Lung (tissue), 12 donors: ENCODE results near the gene SVIL. TPM values are rescaled to one million over a fixed set of nuclear protein-coding genes. Genes with fewer than 3 reads are reported as not detected.
"Not testable (repeated sequence)": the region's sequence is repeated elsewhere in the genome, so short reads cannot be mapped to it uniquely, and the experiment has no call there.

Experiments
- ATAC-seq: fragments of 200-7000 bp; cut with Tn5 transposase; one replicate; pipeline ENCODE4 v1.9.1; 2020; ENCODE audit warnings: moderate number of reproducible peaks; ENCODE audit not compliant: insufficient read depth, low FRiP score
- DNase-seq, 3 donors: peaks; one replicate each; pipeline ENCODE4 v3.0.0-alpha.2; 2013 to 2017
- H3K27ac ChIP-seq, 2 donors: one replicate each; pipeline ENCODE4 v1.5.1; 2013; ENCODE audit warnings: mild to moderate bottlenecking in 2 of 2, moderate library complexity in 2 of 2, control low read depth in 1 of 2, inconsistent platforms in 1 of 2, low read depth in 1 of 2, low read length in 1 of 2
- H3K27me3 ChIP-seq, 3 donors: one replicate each; pipeline ENCODE4 v1.5.1; 2013; ENCODE audit warnings: low read length in 2 of 3; ENCODE audit not compliant: control insufficient read depth in 3 of 3, insufficient read depth in 3 of 3
- H3K36me3 ChIP-seq, 4 donors: one replicate each; pipeline ENCODE4 v1.5.1; 2013; ENCODE audit warnings: low read length in 4 of 4, mild to moderate bottlenecking in 1 of 4, moderate library complexity in 1 of 4; ENCODE audit not compliant: control insufficient read depth in 4 of 4, insufficient read depth in 4 of 4
- H3K4me1 ChIP-seq, 5 donors: one replicate each; pipeline ENCODE4 v1.5.1; 2013; ENCODE audit warnings: low read length in 5 of 5, mild to moderate bottlenecking in 2 of 5, moderate library complexity in 1 of 5; ENCODE audit not compliant: control insufficient read depth in 5 of 5, insufficient read depth in 5 of 5
- H3K4me3 ChIP-seq: one replicate; pipeline ENCODE4 v1.5.1; 2013; ENCODE audit warnings: mild to moderate bottlenecking, control low read depth, moderate library complexity
- H3K9ac ChIP-seq, 2 donors: one replicate each; pipeline ENCODE4 v1.5.1; 2013; ENCODE audit warnings: low read length in 2 of 2, control low read depth in 1 of 2; ENCODE audit not compliant: insufficient read depth in 1 of 2
- H3K9me3 ChIP-seq, 4 donors: one replicate each; pipeline ENCODE4 v1.5.1; 2013; ENCODE audit warnings: low read length in 3 of 4, mild to moderate bottlenecking in 1 of 4, moderate library complexity in 1 of 4; ENCODE audit not compliant: control insufficient read depth in 4 of 4, insufficient read depth in 3 of 4
- CTCF ChIP-seq: IDR thresholded peaks from 2 replicates; pipeline ENCODE4 v1.5.1; 2012; ENCODE audit warnings: mild to moderate bottlenecking; ENCODE audit errors: control extremely low read depth, extremely low read depth
- WGBS, 2 donors: extraction: QIAGEN DNeasy Blood & Tissue Kit; methylation state at CpG; one replicate each; pipeline ENCODE4 v1.1.7; 2013; 5-methylcytosine and 5-hydroxymethylcytosine counted together
- polyA plus RNA-seq, 2 donors: library from polyadenylated mRNA; stranded (reverse); fragments of 200-250 nt; gene quantifications; one replicate each; pipeline ENCODE4 v1.2.1, GENCODE V29; 2013
- total RNA-seq, 2 donors: library from RNA; depleted of rRNA in 1 of 2; stranded (reverse); fragments of >200 nt in 1 of 2; gene quantifications; one replicate each; pipeline ENCODE4 v1.2.1, GENCODE V29; 2014 to 2021
- donor health status: control.
- donor health status: control.
- donor health status: Bipolar disorder and iron deficiency.
- donor health status: healthy.
- donor health status: DM: yes; HTN: yes; CAD: no.

The SVIL gene
- total and polyA plus RNA-seq, 4 donors = 13.6 to 117 (median 44.0) TPM

- ATAC-seq = no peak
- Histone ChIP-seq H3K27ac (no peak overlapping the region), H3K4me1 (peaks cover 9 to 21% (median 19%) of the 10 kb centered on the region in 5 donors), H3K4me3 (no peak overlapping the region), H3K36me3 (no peaks in the 10 kb centered on the region), H3K9me3 (no peaks in the 10 kb centered on the region), H3K9ac (no peak overlapping the region), H3K27me3 (no peaks in the 10 kb centered on the region)
- 74 to 84% methylated on average over 2 of the region's 2 CpGs for WGBS, 2 donors
- DNase-seq = no peak
- no peak for TF ChIP-seq CTCF
These were observed 19.6 kb downstream of the SVIL start for GRCh38 chr10:29615195-29615594.

- not testable (repeated sequence) for H3K9me3 ChIP-seq, H3K36me3 ChIP-seq, DNase-seq, H3K4me3 ChIP-seq, ATAC-seq, H3K27ac ChIP-seq, H3K9ac ChIP-seq, H3K27me3 ChIP-seq
- H3K4me1 ChIP-seq = peaks cover 11 to 21% (median 14%) of the 10 kb centered on the region in 5 donors
- 91 to 100% methylated on average over 1 of the region's 1 CpG for WGBS, 2 donors
These were observed 20.5 kb downstream of the SVIL start for GRCh38 chr10:29614289-29614688.

GRCh38 chr10:29613791-29614190, 21.0 kb downstream of the SVIL start:
- Histone ChIP-seq H3K4me3 (no peak overlapping the region), H3K27ac (no peak overlapping the region), H3K9me3 (peaks cover 0 to 2% (median 0%) of the 10 kb centered on the region in 4 donors), H3K4me1 (peaks cover 8 to 16% (median 12%) of the 10 kb centered on the region in 5 donors), H3K9ac (no peak overlapping the region), H3K36me3 (peaks cover 0 to 2% (median under 1%) of the 10 kb centered on the region in 4 donors), H3K27me3 (no peaks in the 10 kb centered on the region)
- TF ChIP-seq CTCF = no peak
- ATAC-seq (no peak), DNase-seq (no peak)
- 95 to 97% methylated on average over 4 of the region's 4 CpGs for WGBS, 2 donors

GRCh38 chr10:29613196-29613595, 21.6 kb downstream of the SVIL start:
- no peak for TF ChIP-seq CTCF
- H3K27me3 ChIP-seq = no peaks in the 10 kb centered on the region
- WGBS, 2 donors = 85 to 89% methylated on average over 6 of the region's 6 CpGs
- ATAC-seq (no peak), DNase-seq (no peak)
- H3K9me3 ChIP-seq = peaks cover 0 to 2% (median 0%) of the 10 kb centered on the region in 4 donors
- H3K27ac ChIP-seq = peak overlapping the region in 1 of 2 donors; percentile 34
- no peak overlapping the region for H3K9ac ChIP-seq
- H3K36me3 ChIP-seq = peaks cover 0 to 4% (median under 1%) of the 10 kb centered on the region in 4 donors
- no peak overlapping the region for H3K4me3 ChIP-seq
- H3K4me1 ChIP-seq = peaks cover 2 to 16% (median 6%) of the 10 kb centered on the region in 5 donors
